ENCODE results near the gene AHSP.
"Not testable (repeated sequence)": the region's sequence is repeated elsewhere in the genome, so short reads cannot be mapped to it uniquely, and the experiment has no call there.

The AHSP gene

GRCh38 chr16:31527734-31528274, at the start of gene AHSP:
Gene AHSP (plus strand): TSS chr16:31527900. CDS start chr16:31528140, 240 bp downstream.
- DNase-seq = no peak

GRCh38 chr16:31478956-31479355, 48.7 kb upstream of the AHSP start:
- no peak for DNase-seq

- no peak for DNase-seq
These were observed 47.9 kb upstream of the AHSP start for GRCh38 chr16:31479751-31480150.

DNA sequence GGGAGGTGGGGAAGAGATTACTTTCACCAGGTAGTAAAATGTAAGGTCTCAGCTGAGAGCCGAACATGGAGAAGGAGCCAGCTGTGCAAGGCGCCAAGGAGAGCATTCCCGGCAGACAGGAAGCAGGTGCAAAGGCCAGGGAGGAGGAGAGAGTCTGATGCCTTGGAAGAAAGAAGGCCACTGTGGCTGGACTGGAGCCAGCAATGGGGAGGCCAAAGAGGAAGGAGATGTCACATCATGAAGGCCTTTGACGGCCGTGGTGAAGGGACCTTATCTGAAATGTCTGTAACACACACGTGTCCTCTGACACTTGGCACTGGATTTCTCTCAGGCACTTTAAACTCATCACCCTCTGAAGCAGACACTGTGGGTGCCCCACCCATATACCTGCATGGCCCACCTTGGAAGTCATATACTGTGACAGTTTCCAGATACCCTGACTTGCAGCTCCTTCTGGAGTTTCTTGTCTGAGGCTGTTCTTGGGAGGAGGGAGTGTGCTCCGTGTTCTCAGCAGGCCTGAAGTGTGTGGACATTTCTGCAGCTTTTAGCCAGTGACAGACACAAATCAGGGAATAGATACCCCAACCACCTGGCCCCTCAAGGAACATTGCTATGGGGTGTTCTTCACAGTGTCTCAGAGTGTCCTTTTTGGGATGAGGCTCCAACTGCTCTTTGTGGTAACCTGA, 46.7 kb upstream of the AHSP start:
- no peak for DNase-seq

GRCh38 chr16:31483081-31483480, 44.6 kb upstream of the AHSP start, which contains the start of gene SLC5A2:
Gene SLC5A2 (plus strand): TSS chr16:31483123. CDS start chr16:31483137, 14 bp downstream.
- no peak for DNase-seq

GRCh38 chr16:31484048-31484447, 43.7 kb upstream of the AHSP start:
- not testable (repeated sequence) for DNase-seq

- DNase-seq = no peak
These were observed 43.1 kb upstream of the AHSP start for GRCh38 chr16:31484491-31485171.

GRCh38 chr16:31485571-31485970, 42.1 kb upstream of the AHSP start:
- DNase-seq = no peak

DNA sequence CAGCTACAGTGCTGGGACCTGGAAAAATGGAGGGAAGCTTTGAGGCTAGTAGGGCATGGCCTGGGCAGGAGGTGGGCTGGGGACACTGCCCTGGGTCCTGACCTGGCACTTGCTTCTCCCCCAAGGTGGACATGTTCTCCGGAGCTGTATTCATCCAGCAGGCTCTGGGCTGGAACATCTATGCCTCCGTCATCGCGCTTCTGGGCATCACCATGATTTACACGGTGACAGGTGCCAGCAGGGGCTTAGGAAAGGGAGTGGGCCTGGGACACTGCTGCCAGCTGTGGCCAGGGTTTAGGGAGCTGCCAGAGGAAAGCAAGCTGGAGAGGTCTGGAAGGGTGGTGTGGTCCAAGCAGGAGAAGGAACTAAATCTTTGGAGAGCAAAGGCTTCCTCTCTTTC, 41.7 kb upstream of the AHSP start:
- DNase-seq = no peak

DNA sequence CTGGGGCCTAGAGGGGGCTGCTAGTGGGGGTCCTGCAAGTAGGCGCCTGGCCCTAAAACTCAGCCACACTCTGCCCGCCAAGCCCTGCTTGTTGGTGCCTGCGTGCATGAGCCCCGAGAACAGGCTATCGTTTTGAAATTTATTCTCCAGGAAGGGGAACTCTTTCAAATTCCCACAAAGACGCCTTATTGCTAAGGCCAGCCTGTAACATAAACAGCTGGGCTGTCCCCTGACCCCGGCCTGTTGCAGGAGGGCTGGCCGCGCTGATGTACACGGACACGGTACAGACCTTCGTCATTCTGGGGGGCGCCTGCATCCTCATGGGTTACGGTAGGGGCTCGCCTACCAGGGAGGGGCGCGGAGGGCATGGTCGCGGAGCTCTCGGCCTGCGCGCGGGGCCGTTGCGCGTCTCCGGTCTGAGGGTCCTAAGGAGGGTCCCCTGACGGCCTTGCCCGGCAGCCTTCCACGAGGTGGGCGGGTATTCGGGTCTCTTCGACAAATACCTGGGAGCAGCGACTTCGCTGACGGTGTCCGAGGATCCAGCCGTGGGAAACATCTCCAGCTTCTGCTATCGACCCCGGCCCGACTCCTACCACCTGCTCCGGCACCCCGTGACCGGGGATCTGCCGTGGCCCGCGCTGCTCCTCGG, 40.5 kb upstream of the AHSP start:
- no peak for DNase-seq

DNA sequence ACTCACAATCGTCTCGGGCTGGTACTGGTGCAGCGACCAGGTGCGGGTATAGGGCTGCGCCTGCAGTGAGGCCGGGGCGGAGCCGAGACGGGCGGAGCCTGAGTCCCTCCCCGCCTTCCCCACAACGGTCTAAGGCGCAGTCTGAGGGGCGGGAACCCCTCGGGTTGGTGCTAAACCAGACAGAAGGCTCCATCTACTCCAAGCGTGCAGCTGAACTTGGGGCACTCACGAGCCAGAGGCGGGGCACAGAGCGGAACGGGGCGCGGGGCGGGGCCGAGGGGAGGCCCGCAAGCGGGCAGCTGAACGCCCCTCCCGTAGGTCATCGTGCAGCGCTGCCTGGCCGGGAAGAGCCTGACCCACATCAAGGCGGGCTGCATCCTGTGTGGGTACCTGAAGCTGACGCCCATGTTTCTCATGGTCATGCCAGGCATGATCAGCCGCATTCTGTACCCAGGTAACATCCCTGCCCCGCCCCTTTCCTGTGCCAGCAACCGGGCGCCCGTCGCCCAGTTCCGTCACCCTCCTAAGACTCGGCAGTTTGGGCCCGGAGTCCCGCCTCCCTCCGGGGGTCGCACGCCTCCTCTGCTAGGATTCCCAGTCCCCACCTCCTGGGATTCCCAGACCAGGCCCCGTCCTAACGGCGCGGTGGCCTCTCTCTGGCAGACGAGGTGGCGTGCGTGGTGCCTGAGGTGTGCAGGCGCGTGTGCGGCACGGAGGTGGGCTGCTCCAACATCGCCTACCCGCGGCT, 39.8 kb upstream of the AHSP start:
- DNase-seq = peak; percentile 80

DNA sequence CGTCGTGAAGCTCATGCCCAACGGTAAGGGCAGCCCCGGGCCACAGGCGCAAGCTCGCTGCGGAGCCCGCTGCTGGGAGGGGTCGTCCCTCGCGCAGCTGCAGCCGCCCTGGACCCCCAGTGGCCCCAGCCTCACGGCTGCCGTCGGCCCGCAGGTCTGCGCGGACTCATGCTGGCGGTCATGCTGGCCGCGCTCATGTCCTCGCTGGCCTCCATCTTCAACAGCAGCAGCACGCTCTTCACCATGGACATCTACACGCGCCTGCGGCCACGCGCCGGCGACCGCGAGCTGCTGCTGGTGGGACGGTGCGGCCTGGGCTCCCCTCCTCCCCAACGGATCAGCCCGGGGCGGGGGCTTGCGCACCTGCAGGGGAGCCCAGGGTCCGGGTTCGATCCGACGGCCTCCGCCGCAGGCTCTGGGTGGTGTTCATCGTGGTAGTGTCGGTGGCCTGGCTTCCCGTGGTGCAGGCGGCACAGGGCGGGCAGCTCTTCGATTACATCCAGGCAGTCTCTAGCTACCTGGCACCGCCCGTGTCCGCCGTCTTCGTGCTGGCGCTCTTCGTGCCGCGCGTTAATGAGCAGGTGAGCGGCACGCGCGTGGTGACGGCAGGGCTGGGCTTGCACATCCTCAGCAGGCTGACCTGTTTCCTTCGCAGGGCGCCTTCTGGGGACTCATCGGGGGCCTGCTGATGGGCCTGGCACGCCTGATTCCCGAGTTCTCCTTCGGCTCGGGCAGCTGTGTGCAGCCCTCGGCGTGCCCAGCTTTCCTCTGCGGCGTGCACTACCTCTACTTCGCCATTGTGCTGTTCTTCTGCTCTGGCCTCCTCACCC, 39.0 kb upstream of the AHSP start:
- no peak for DNase-seq

DNA sequence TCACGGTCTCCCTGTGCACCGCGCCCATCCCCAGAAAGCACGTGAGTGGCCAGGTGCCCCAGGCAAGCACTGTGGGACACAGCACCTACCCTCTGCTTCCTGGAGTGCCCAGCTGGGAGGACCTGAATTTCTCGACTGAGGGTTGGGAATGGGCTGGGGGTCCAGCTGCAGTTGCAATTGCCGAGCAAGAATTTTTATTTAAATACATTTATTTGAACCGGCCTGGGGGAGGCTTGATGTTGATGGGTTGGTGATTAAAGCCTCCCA, 38.5 kb upstream of the AHSP start:
- DNase-seq = no peak

GRCh38 chr16:31489616-31490584, 37.8 kb upstream of the AHSP start:
- no peak for DNase-seq

- DNase-seq = no peak
These were observed 35.8 kb upstream of the AHSP start for GRCh38 chr16:31491778-31492418.

GRCh38 chr16:31493506-31494125, 34.1 kb upstream of the AHSP start:
- DNase-seq = no peak

DNA sequence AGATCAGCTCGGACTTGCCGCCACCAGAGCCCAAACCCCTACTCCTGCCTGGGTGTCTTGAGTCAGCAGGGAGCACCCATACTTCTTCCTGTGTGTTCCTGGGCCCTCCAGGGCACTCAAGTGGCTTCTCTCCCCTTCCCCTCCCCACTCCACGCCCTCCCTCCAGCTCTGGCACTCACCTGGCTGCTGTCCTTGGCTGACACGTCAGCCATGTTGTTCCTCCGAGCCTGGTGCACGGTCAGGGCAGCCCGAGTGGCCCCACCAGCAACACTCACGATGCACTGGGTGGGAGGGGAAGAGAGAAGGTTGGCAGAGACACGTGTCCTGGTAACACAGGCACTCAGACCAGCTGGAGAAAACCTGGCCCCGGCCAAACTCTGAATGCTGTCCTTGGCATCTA, 31.0 kb upstream of the AHSP start:
- no peak for DNase-seq

DNA sequence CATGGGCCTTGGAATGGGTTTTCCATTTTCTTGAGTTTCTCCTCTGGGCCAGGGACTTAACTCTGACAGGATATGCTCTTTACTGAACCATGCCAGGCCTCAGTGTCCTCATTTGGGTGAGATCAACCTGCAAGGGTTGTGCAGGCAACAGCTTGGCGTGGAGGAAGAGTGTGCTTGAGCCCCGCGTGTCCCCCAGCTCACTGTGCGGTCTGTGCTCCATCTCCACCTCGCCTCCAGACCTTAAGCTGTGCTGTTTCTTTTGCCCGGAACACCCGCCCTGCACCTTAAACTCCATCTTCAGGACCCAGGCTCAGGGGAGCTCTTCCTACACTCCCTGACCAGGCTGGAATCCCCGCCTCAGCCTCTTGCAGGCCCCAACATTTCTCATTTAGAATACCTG, 29.2 kb upstream of the AHSP start:
- DNase-seq = no peak

DNA sequence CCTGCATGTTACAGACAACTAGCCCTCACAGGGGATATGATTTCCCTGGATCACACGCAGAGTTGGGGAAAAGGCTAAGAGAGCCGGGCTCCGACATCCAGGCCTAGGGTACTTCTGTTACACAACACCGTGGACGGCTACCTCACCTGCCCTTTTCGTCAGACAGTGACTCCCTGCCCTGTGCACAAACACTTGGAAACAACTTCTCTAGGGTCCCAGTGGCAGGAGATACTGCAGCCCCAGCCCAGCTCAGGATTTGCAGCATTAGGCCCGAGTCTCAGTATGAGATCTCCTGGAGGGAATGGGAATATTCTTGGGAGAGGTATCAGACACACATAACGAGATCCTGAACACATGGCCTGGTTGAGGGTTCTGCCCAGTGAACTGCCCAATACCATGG, 27.8 kb upstream of the AHSP start:
- DNase-seq = no peak
